HL-60 (cell line): ENCODE results near the gene TFR2.

ENCODE experiments used
- DNase-seq, 2 experiments: peaks; one replicate each; pipeline ENCODE4 v3.0.0-alpha.2; 2010 to 2020; ENCODE audit warnings: low read depth in 1 of 2, low spot score in 1 of 2
- H3K27ac ChIP-seq: fragments of 250-450 bp; sonication (Bioruptor Pico); replicated peaks from 2 replicates; pipeline ENCODE4 v1.5.1; 2020; ENCODE audit warnings: mild to moderate bottlenecking, moderate library complexity
- H3K27me3 ChIP-seq: fragments of 250-450 bp; sonication (Bioruptor Pico); 2 replicates; pipeline ENCODE4 v1.5.1; 2021; ENCODE audit warnings: mild to moderate bottlenecking, moderate library complexity; ENCODE audit not compliant: insufficient read depth, poor library complexity, severe bottlenecking
- H3K4me3 ChIP-seq: replicated peaks from 2 replicates; pipeline ENCODE4 v1.5.1; 2011; ENCODE audit warnings: mild to moderate bottlenecking, control low read depth, low read length; ENCODE audit not compliant: insufficient read depth
- CTCF ChIP-seq: IDR thresholded peaks from one replicate; pipeline ENCODE4 v1.5.1; 2011; ENCODE audit warnings: low read length, control low read depth, inconsistent platforms; ENCODE audit not compliant: insufficient read depth
- GABPA ChIP-seq: IDR thresholded peaks from 2 replicates; pipeline ENCODE4 v1.6.1; 2012; ENCODE audit warnings: low read depth
- POLR2AphosphoS5 ChIP-seq: IDR thresholded peaks from 2 replicates; pipeline ENCODE4 v1.6.1; 2012; ENCODE audit warnings: low read depth
- REST ChIP-seq: IDR thresholded peaks from 2 replicates; pipeline ENCODE4 v1.6.1; 2012; ENCODE audit warnings: low read depth; ENCODE audit not compliant: insufficient replicate concordance
- SPI1 ChIP-seq: IDR thresholded peaks from 2 replicates; pipeline ENCODE4 v1.6.1; 2012; ENCODE audit warnings: low read depth, mild to moderate bottlenecking, borderline replicate concordance

The TFR2 gene

GRCh38 chr7:100620239-100620638 is 21.1 kb downstream of the TFR2 start:
- Histone ChIP-seq H3K27me3 (no peaks in the 10 kb centered on the region), H3K4me3 (no peak overlapping the region), H3K27ac (no peak overlapping the region)
- DNase-seq: no peak
- TF ChIP-seq REST: no peak
- TF ChIP-seq SPI1: no peak
- no peak for TF ChIP-seq CTCF
- TF ChIP-seq GABPA: no peak
- no peak for TF ChIP-seq POLR2AphosphoS5

GRCh38 chr7:100614308-100614861 is 27.0 kb downstream of the TFR2 start:
- Histone ChIP-seq H3K4me3 (no peak overlapping the region), H3K27me3 (no peaks in the 10 kb centered on the region), H3K27ac (0 out of 2 replicates have a peak overlapping the region, but pooled peaks have one; percentile 29)
- no peak for DNase-seq
- TF ChIP-seq POLR2AphosphoS5: no peak
- no peak for TF ChIP-seq REST
- TF ChIP-seq GABPA: no peak
- TF ChIP-seq SPI1: no peak
- no peak for TF ChIP-seq CTCF

GRCh38 chr7:100613412-100614175 is 27.8 kb downstream of the TFR2 start:
- Histone ChIP-seq H3K27ac (0 out of 2 replicates have a peak overlapping the region, but pooled peaks have one; percentile 29), H3K27me3 (no peaks in the 10 kb centered on the region), H3K4me3 (peak overlapping the region; percentile 83)
- TF ChIP-seq SPI1 (0 out of 2 replicates have a peak, but pooled peaks have one; percentile 15), GABPA (no peak)
- peak; percentile 63 to 75 for DNase-seq

- H3K27ac ChIP-seq: peak overlapping the region; percentile 93
- TF ChIP-seq POLR2AphosphoS5 (no peak), SPI1 (no peak), REST (no peak), CTCF (no peak), GABPA (no peak)
- no peaks in the 10 kb centered on the region for H3K27me3 ChIP-seq
- DNase-seq: no peak
- peak overlapping the region; percentile 83 for H3K4me3 ChIP-seq
Measured at GRCh38 chr7:100612730-100613390, 28.5 kb downstream of the TFR2 start.
